Caco-2 (cell line): Measurements from ENCODE around the gene PCDHGA12. TPM values are rescaled to one million over a fixed set of nuclear protein-coding genes. Genes with fewer than 3 reads are reported as not detected.

Source experiments
- BruUV-seq: library from RNA; stranded (reverse); fragments of 400-500 nt; replicated peaks from 2 replicates; lab custom pipeline; 2021; lab: Mats Ljungman, UMichigan
- CTCF ChIA-PET: fragments of 300-600 bp; sonication (Branson Sonifier 250); formaldehyde crosslinking; loops from one replicate; lab custom pipeline; 2022; ENCODE audit warnings: antibody characterized with exemption; lab: Charles Lee
- POLR2A ChIA-PET: fragments of 300-600 bp; sonication (Branson Sonifier 250); formaldehyde crosslinking; loops from one replicate; lab custom pipeline; 2022; ENCODE audit warnings: antibody characterized with exemption; lab: Charles Lee
- DNase-seq, 2 experiments: peaks; one replicate each; pipeline versions ENCODE4 v3.0.0 to v3.0.0-alpha.2; 2020 to 2022
- H3K27me3 ChIP-seq: replicated peaks from 2 replicates; pipeline ENCODE4 v1.6.0; 2011; ENCODE audit warnings: low read length; ENCODE audit not compliant: control insufficient read depth, insufficient read depth
- H3K36me3 ChIP-seq: 2 replicates; pipeline ENCODE4 v1.5.1; 2011; ENCODE audit warnings: low read length; ENCODE audit not compliant: control insufficient read depth, insufficient read depth
- H3K4me1 ChIP-seq: fragments of 250-450 bp; sonication (Bioruptor Pico); 2 replicates; pipeline ENCODE4 v1.5.1; 2020; ENCODE audit warnings: mild to moderate bottlenecking
- H3K4me3 ChIP-seq: 2 replicates; pipeline ENCODE4 v1.5.1; 2011; ENCODE audit warnings: low read depth, mild to moderate bottlenecking, control low read depth, low read length
- H3K9me3 ChIP-seq: fragments of 250-450 bp; sonication (Bioruptor Pico); 2 replicates; pipeline ENCODE4 v1.5.1; 2020; ENCODE audit warnings: mild to moderate bottlenecking, moderate library complexity
- H3K27ac Mint-ChIP-seq: one replicate; pipeline ENCODE4 v1.8.0; 2022; ENCODE audit warnings: mixed read lengths; ENCODE audit not compliant: unreplicated experiment
- H3K27me3 Mint-ChIP-seq: one replicate; pipeline ENCODE4 v1.8.0; 2022; ENCODE audit warnings: mixed read lengths; ENCODE audit not compliant: insufficient read depth, unreplicated experiment
- H3K36me3 Mint-ChIP-seq: one replicate; pipeline ENCODE4 v1.8.0; 2022; ENCODE audit warnings: mild to moderate bottlenecking, mixed read lengths; ENCODE audit not compliant: insufficient read depth, unreplicated experiment
- H3K4me1 Mint-ChIP-seq: one replicate; pipeline ENCODE4 v1.8.0; 2022; ENCODE audit warnings: low read depth, mixed read lengths; ENCODE audit not compliant: unreplicated experiment
- H3K4me3 Mint-ChIP-seq: one replicate; pipeline ENCODE4 v1.8.0; 2022; ENCODE audit warnings: mild to moderate bottlenecking, moderate library complexity, mixed read lengths; ENCODE audit not compliant: unreplicated experiment
- H3K9me3 Mint-ChIP-seq: one replicate; pipeline ENCODE4 v1.8.0; 2022; ENCODE audit warnings: mixed read lengths; ENCODE audit not compliant: unreplicated experiment
- CTCF ChIP-seq, 2 experiments: fragments of 200-600 bp in 1 of 2; IDR thresholded peaks; 1 replicate in 1 of 2; 2 replicates in 1 of 2; pipeline versions ENCODE4 v1.5.1 to v1.8.0; 2011 to 2022; ENCODE audit warnings: antibody characterized with exemption in 1 of 2, control low read depth in 1 of 2, inconsistent platforms in 1 of 2, low read depth in 1 of 2, low read length in 1 of 2, mild to moderate bottlenecking in 1 of 2, moderate library complexity in 1 of 2; ENCODE audit not compliant: insufficient read depth in 1 of 2, severe bottlenecking in 1 of 2, unreplicated experiment in 1 of 2
- intact Hi-C: fragments of 100-400 bp; cut with micrococcal nuclease; formaldehyde crosslinking; loops from one replicate; pipeline ENCODE4 v1.10.0; 2022; ENCODE audit not compliant: unreplicated experiment
- total RNA-seq: library from RNA; stranded (reverse); gene quantifications from 2 replicates; pipeline ENCODE4 v1.2.3, GENCODE V29; 2022

PCDHGA12 gene
- total RNA-seq, 1 experiment from 2014 or later = 0.52 TPM

GRCh38 chr5:141441571-141442170 lies 11.4 kb downstream of the PCDHGA12 start:
- no peak overlapping the region for H3K27ac Mint-ChIP-seq
- DNase-seq = no peak
- BruUV-seq = no TSS peak
- intact Hi-C loops = no loop called here
- Histone ChIP-seq H3K4me1 (no peaks in the 10 kb centered on the region), H3K27me3 (no peaks in the 10 kb centered on the region), H3K36me3 (no peaks in the 10 kb centered on the region), H3K4me3 (no peak overlapping the region), H3K9me3 (peaks cover 3% of the 10 kb centered on the region; the same call in 1 of the 2 replicates)
- H3K9me3 Mint-ChIP-seq = peaks cover 37% of the 10 kb centered on the region
- TF ChIP-seq CTCF (IDR thresholded peaks at IDR 0.05; ENCODE audit: insufficient read depth in 1 of 2, low read depth in 1 of 2, low read length in 1 of 2, severe bottlenecking in 1 of 2, unreplicated experiment in 1 of 2) = no peak
- ChIA-PET CTCF (interaction anchor here (0.7 to 1.2 kb wide), 2 partner anchors 8 to 66 kb away, joined by 3 read pairs; no protein-coding TSS in a partner anchor), POLR2A (no interaction called here)
- H3K36me3 Mint-ChIP-seq = no peaks in the 10 kb centered on the region
- H3K4me1 Mint-ChIP-seq = no peaks in the 10 kb centered on the region
- H3K27me3 Mint-ChIP-seq = no peaks in the 10 kb centered on the region
- no peak overlapping the region for H3K4me3 Mint-ChIP-seq

GRCh38 chr5:141465351-141465750 lies 35.0 kb downstream of the PCDHGA12 start:
- H3K9me3 Mint-ChIP-seq = no peaks in the 10 kb centered on the region
- Histone ChIP-seq H3K27me3 (no peaks in the 10 kb centered on the region), H3K36me3 (no peaks in the 10 kb centered on the region), H3K4me3 (no peak overlapping the region), H3K9me3 (peaks cover 4% of the 10 kb centered on the region), H3K4me1 (no peaks in the 10 kb centered on the region)
- H3K4me3 Mint-ChIP-seq = no peak overlapping the region
- CTCF ChIA-PET = no interaction called here
- DNase-seq = no peak
- H3K36me3 Mint-ChIP-seq = no peaks in the 10 kb centered on the region
- TF ChIP-seq CTCF (IDR thresholded peaks at IDR 0.05; ENCODE audit: insufficient read depth in 1 of 2, low read depth in 1 of 2, low read length in 1 of 2, severe bottlenecking in 1 of 2, unreplicated experiment in 1 of 2) = no peak
- intact Hi-C loops = no loop called here
- POLR2A ChIA-PET = interaction anchor here (0.7 kb wide), 1 partner anchor 1220 kb away, joined by 3 read pairs; no protein-coding TSS in a partner anchor
- no TSS peak for BruUV-seq
- H3K27me3 Mint-ChIP-seq = no peaks in the 10 kb centered on the region
- H3K4me1 Mint-ChIP-seq = no peaks in the 10 kb centered on the region
- no peak overlapping the region for H3K27ac Mint-ChIP-seq

- H3K4me1 Mint-ChIP-seq = no peaks in the 10 kb centered on the region
- TF ChIP-seq CTCF (IDR thresholded peaks at IDR 0.05; ENCODE audit: insufficient read depth in 1 of 2, low read depth in 1 of 2, low read length in 1 of 2, severe bottlenecking in 1 of 2, unreplicated experiment in 1 of 2) = no peak
- POLR2A ChIA-PET = no interaction called here
- no TSS peak for BruUV-seq
- intact Hi-C loops = no loop called here
- Histone ChIP-seq H3K4me3 (no peak within 1 kb of the TSS), H3K27me3 (no peaks in the 10 kb centered on the region), H3K9me3 (no peaks in the 10 kb centered on the region), H3K4me1 (no peaks in the 10 kb centered on the region), H3K36me3 (no peaks in the 10 kb centered on the region)
- no peak within 1 kb of the TSS for H3K27ac Mint-ChIP-seq
- H3K36me3 Mint-ChIP-seq = no peaks in the 10 kb centered on the region
- H3K27me3 Mint-ChIP-seq = no peaks in the 10 kb centered on the region
- DNase-seq = no peak
- H3K9me3 Mint-ChIP-seq = no peaks in the 10 kb centered on the region
- no peak within 1 kb of the TSS for H3K4me3 Mint-ChIP-seq
- CTCF ChIA-PET = no interaction called here
Measured at GRCh38 chr5:141475625-141476131, 45.4 kb downstream of the PCDHGA12 start, which contains the start of gene PCDHGC3. PCDHGC3 (plus strand) TSS chr5:141475966; CDS start chr5:141476117, 151 bp downstream.
